Panc1 (cell line): Measurements from ENCODE around the gene SLC7A11. TPM values are rescaled to one million over a fixed set of nuclear protein-coding genes. Genes with fewer than 3 reads are reported as not detected.

Experiments used
- ATAC-seq: fragments of 200-7000 bp; cut with Tn5 transposase; 2 replicates; pipeline ENCODE4 v1.9.1; 2020; ENCODE audit warnings: mild to moderate bottlenecking, moderate library complexity
- BruUV-seq: library from RNA; stranded (reverse); fragments of 400-500 nt; replicated peaks from 2 replicates; lab custom pipeline; 2021; lab: Mats Ljungman, UMichigan
- CTCF ChIA-PET: fragments of 300-600 bp; sonication (Branson Sonifier 250); formaldehyde crosslinking; loops from one replicate; lab custom pipeline; 2022; ENCODE audit warnings: antibody characterized with exemption; lab: Charles Lee
- POLR2A ChIA-PET: fragments of 300-600 bp; sonication (Branson Sonifier 250); formaldehyde crosslinking; loops from one replicate; lab custom pipeline; 2022; ENCODE audit warnings: antibody characterized with exemption; lab: Charles Lee
- DNase-seq: peaks from one replicate; pipeline ENCODE4 v3.0.0-alpha.2; 2010; ENCODE audit warnings: low read depth, low spot score
- H3K27ac ChIP-seq: 2 replicates; pipeline ENCODE4 v1.5.1; 2011; ENCODE audit warnings: mild to moderate bottlenecking, low read length, inconsistent platforms
- H3K27me3 ChIP-seq: fragments of 200-500 bp; sonication (Bioruptor generic); 2 replicates; pipeline ENCODE4 v1.6.0; 2014; ENCODE audit warnings: low read length, inconsistent platforms; ENCODE audit not compliant: control insufficient read depth, insufficient read depth
- H3K36me3 ChIP-seq: fragments of 200-500 bp; sonication (Bioruptor generic); 2 replicates; pipeline ENCODE4 v1.5.1; 2014; ENCODE audit warnings: inconsistent platforms, mild to moderate bottlenecking, low read length, moderate library complexity; ENCODE audit not compliant: control insufficient read depth, insufficient read depth
- H3K4me1 ChIP-seq: 2 replicates; pipeline ENCODE4 v1.5.1; 2011; ENCODE audit warnings: inconsistent platforms, mild to moderate bottlenecking, low read length, moderate library complexity; ENCODE audit not compliant: control insufficient read depth, insufficient read depth
- H3K4me3 ChIP-seq, 2 experiments: 2 replicates each; pipeline ENCODE4 v1.5.1; 2011 to 2012; ENCODE audit warnings: low read depth in 2 of 2, low read length in 2 of 2, mild to moderate bottlenecking in 2 of 2, inconsistent platforms in 1 of 2, moderate library complexity in 1 of 2
- H3K9me3 ChIP-seq: fragments of 200-500 bp; sonication (Bioruptor generic); 2 replicates; pipeline ENCODE4 v1.5.1; 2014; ENCODE audit warnings: low read depth, mild to moderate bottlenecking, inconsistent platforms, low read length, moderate library complexity; ENCODE audit not compliant: control insufficient read depth, insufficient read depth
- POLR2AphosphoS5 ChIP-seq: IDR thresholded peaks from 2 replicates; pipeline ENCODE4 v1.6.1; 2012; ENCODE audit warnings: mild to moderate bottlenecking, low read depth, low read length, moderate library complexity
- SIN3A ChIP-seq: IDR thresholded peaks from 2 replicates; pipeline ENCODE4 v1.6.1; 2012; ENCODE audit warnings: low read depth, mild to moderate bottlenecking, low read length, moderate library complexity, borderline replicate concordance; ENCODE audit not compliant: insufficient read depth
- TCF7L2 ChIP-seq: IDR thresholded peaks from 2 replicates; pipeline ENCODE4 v1.6.1; 2011; ENCODE audit warnings: mild to moderate bottlenecking, low read depth, low read length, inconsistent platforms
- in situ Hi-C: cut with HindIII; loops from 2 replicates; pipeline ENCODE4 v1.10.0; 2016; ENCODE audit warnings: low sequenced_read_pairs, low pct_unique_long_range_greater_than_20kb
- intact Hi-C: fragments of 100-400 bp; cut with micrococcal nuclease; formaldehyde crosslinking; loops from one replicate; pipeline ENCODE4 v1.10.0; 2022; ENCODE audit not compliant: unreplicated experiment
- total RNA-seq: library from RNA; stranded (reverse); gene quantifications from one replicate; pipeline ENCODE4 v1.2.1, GENCODE V29; 2021; ENCODE audit not compliant: unreplicated experiment
- TF ChIP-seq, protein P1 (sequence below), 2 experiments: IDR thresholded peaks; 2 replicates each; pipeline ENCODE4 v1.6.1; 2011 to 2012; ENCODE audit warnings: low read depth in 2 of 2, control low read depth in 1 of 2, low read length in 1 of 2, mild to moderate bottlenecking in 1 of 2, moderate library complexity in 1 of 2; ENCODE audit not compliant: insufficient read depth in 1 of 2
- TF ChIP-seq, protein P2 (sequence below): fragments of 450-650 bp; IDR thresholded peaks from 2 replicates; pipeline ENCODE4 v1.5.1; 2017; ENCODE audit warnings: mild to moderate bottlenecking

Gene SLC7A11
- total RNA-seq, 1 experiment from 2014 or later: 6.4 TPM

DNA sequence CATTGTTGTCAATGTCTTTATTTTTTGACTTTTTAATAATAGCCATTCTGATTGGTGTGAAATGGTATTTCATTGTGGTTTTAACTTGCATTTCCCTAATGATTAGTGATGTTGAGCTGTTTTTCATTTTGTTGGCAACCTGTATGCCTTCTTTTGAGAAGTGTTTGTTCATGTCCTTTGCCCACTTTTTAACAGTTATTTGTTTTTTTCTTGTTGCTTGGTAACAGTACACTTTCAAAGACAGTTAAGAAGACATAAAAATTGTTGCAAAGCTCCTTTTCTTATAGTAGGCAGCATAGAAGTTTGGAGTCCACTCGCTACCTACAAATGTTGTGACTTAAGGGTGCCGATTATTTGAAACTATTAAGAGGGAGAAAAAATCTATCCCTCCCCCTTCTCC is 48.7 kb upstream of the SLC7A11 start:
- TF ChIP-seq SIN3A (no peak), POLR2AphosphoS5 (no peak), TCF7L2 (no peak)
- TF ChIP-seq, protein P1, sequence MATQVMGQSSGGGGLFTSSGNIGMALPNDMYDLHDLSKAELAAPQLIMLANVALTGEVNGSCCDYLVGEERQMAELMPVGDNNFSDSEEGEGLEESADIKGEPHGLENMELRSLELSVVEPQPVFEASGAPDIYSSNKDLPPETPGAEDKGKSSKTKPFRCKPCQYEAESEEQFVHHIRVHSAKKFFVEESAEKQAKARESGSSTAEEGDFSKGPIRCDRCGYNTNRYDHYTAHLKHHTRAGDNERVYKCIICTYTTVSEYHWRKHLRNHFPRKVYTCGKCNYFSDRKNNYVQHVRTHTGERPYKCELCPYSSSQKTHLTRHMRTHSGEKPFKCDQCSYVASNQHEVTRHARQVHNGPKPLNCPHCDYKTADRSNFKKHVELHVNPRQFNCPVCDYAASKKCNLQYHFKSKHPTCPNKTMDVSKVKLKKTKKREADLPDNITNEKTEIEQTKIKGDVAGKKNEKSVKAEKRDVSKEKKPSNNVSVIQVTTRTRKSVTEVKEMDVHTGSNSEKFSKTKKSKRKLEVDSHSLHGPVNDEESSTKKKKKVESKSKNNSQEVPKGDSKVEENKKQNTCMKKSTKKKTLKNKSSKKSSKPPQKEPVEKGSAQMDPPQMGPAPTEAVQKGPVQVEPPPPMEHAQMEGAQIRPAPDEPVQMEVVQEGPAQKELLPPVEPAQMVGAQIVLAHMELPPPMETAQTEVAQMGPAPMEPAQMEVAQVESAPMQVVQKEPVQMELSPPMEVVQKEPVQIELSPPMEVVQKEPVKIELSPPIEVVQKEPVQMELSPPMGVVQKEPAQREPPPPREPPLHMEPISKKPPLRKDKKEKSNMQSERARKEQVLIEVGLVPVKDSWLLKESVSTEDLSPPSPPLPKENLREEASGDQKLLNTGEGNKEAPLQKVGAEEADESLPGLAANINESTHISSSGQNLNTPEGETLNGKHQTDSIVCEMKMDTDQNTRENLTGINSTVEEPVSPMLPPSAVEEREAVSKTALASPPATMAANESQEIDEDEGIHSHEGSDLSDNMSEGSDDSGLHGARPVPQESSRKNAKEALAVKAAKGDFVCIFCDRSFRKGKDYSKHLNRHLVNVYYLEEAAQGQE (IDR thresholded peaks at IDR 0.05; ENCODE audit: insufficient read depth in 1 of 2, low read depth in 2 of 2, low read length in 1 of 2): no peak
- TF ChIP-seq, protein P2, sequence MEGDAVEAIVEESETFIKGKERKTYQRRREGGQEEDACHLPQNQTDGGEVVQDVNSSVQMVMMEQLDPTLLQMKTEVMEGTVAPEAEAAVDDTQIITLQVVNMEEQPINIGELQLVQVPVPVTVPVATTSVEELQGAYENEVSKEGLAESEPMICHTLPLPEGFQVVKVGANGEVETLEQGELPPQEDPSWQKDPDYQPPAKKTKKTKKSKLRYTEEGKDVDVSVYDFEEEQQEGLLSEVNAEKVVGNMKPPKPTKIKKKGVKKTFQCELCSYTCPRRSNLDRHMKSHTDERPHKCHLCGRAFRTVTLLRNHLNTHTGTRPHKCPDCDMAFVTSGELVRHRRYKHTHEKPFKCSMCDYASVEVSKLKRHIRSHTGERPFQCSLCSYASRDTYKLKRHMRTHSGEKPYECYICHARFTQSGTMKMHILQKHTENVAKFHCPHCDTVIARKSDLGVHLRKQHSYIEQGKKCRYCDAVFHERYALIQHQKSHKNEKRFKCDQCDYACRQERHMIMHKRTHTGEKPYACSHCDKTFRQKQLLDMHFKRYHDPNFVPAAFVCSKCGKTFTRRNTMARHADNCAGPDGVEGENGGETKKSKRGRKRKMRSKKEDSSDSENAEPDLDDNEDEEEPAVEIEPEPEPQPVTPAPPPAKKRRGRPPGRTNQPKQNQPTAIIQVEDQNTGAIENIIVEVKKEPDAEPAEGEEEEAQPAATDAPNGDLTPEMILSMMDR: no peak
- Histone ChIP-seq H3K27me3 (no peaks in the 10 kb centered on the region), H3K4me1 (no peaks in the 10 kb centered on the region), H3K4me3 (no peak overlapping the region), H3K9me3 (no peaks in the 10 kb centered on the region), H3K27ac (no peak overlapping the region), H3K36me3 (no peaks in the 10 kb centered on the region)
- BruUV-seq: no TSS peak
- in situ Hi-C loops (no loop called here), intact Hi-C loops (no loop called here)
- POLR2A ChIA-PET: no interaction called here
- CTCF ChIA-PET: no interaction called here
- DNase-seq (no peak), ATAC-seq (no peak)

DNA sequence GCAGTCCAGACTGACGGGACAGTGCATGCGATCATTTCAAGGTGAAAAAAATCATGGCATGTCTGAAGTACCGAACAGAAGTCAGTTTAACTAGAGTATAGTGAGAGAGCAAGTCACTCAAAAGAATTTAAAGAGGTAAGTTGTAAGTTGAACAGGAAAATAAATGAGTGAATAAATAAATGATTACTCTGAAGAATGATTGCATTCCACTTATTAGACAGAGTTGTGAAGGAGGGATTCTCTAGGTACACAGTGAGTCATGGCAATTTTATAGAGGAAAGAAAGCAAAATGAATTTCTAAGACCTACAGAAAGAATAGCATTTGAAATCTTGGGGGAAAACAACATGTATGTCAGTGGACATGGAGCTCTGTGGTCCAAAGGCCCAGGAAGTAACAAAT is 37.1 kb upstream of the SLC7A11 start:
- Histone ChIP-seq H3K9me3 (no peaks in the 10 kb centered on the region), H3K4me3 (no peak overlapping the region), H3K36me3 (no peaks in the 10 kb centered on the region), H3K27ac (no peak overlapping the region), H3K27me3 (no peaks in the 10 kb centered on the region), H3K4me1 (no peaks in the 10 kb centered on the region)
- intact Hi-C loops (no loop called here), in situ Hi-C loops (no loop called here)
- DNase-seq (no peak), ATAC-seq (no peak)
- ChIA-PET CTCF (interaction anchor here (0.6 kb wide), 1 partner anchor 1053 kb away, joined by 3 read pairs; no protein-coding TSS in a partner anchor), POLR2A (no interaction called here)
- no TSS peak for BruUV-seq
- TF ChIP-seq, protein P2: no peak
- TF ChIP-seq TCF7L2: no peak
- TF ChIP-seq, protein P1 (IDR thresholded peaks at IDR 0.05; ENCODE audit: insufficient read depth in 1 of 2, low read depth in 2 of 2, low read length in 1 of 2): no peak
- no peak for TF ChIP-seq POLR2AphosphoS5
- no peak for TF ChIP-seq SIN3A
